GM21528 (cell line): ENCODE measurements around the gene DNMT3A.
"Not testable (repeated sequence)": the region's sequence is repeated elsewhere in the genome, so short reads cannot be mapped to it uniquely, and the experiment has no call there.

ENCODE experiments used
- ATAC-seq: cut with Tn5 transposase; IDR thresholded peaks from one replicate; pipeline ENCODE4 v1.9.1; 2021; ENCODE audit warnings: mild to moderate bottlenecking, moderate library complexity; ENCODE audit not compliant: unreplicated experiment, low FRiP score

Gene DNMT3A

GRCh38 chr2:25290811-25291495 is 50.8 kb downstream of the DNMT3A start:
- ATAC-seq: no peak

- no peak for ATAC-seq
Observed at GRCh38 chr2:25286723-25287483, 54.8 kb downstream of the DNMT3A start.

- ATAC-seq: peak; percentile 51
Observed at GRCh38 chr2:25286025-25286400, 55.7 kb downstream of the DNMT3A start.

GRCh38 chr2:25285265-25286024 is 56.3 kb downstream of the DNMT3A start:
- peak; percentile 19 for ATAC-seq

GRCh38 chr2:25284756-25285155 is 57.0 kb downstream of the DNMT3A start:
- ATAC-seq: no peak

- ATAC-seq: no peak
Observed at GRCh38 chr2:25283921-25284320, 57.8 kb downstream of the DNMT3A start.

GRCh38 chr2:25281941-25282340 is 59.8 kb downstream of the DNMT3A start:
- no peak for ATAC-seq

GRCh38 chr2:25281522-25281921 is 60.2 kb downstream of the DNMT3A start:
- no peak for ATAC-seq

- no peak for ATAC-seq
Observed at GRCh38 chr2:25280051-25280687, 61.6 kb downstream of the DNMT3A start.

GRCh38 chr2:25279091-25279651 is 62.6 kb downstream of the DNMT3A start:
- ATAC-seq: peak; percentile 64

GRCh38 chr2:25276569-25277465 is 64.9 kb downstream of the DNMT3A start:
- ATAC-seq: peak; percentile 36

GRCh38 chr2:25275575-25275965 is 66.2 kb downstream of the DNMT3A start:
- no peak for ATAC-seq

- no peak for ATAC-seq
Observed at GRCh38 chr2:25274868-25275574, 66.7 kb downstream of the DNMT3A start.

GRCh38 chr2:25273985-25274535 is 67.7 kb downstream of the DNMT3A start:
- ATAC-seq: no peak

- not testable (repeated sequence) for ATAC-seq
Observed at GRCh38 chr2:25272705-25273104, 69.0 kb downstream of the DNMT3A start.

- no peak for ATAC-seq
Observed at GRCh38 chr2:25270061-25270460, 71.7 kb downstream of the DNMT3A start.

- ATAC-seq: no peak
Observed at GRCh38 chr2:25269233-25269632, 72.5 kb downstream of the DNMT3A start.

- no peak for ATAC-seq
Observed at GRCh38 chr2:25268139-25268538, 73.6 kb downstream of the DNMT3A start.

- ATAC-seq: no peak
Observed at GRCh38 chr2:25266399-25266798, 75.3 kb downstream of the DNMT3A start.
